Liver (tissue), 9 donors: Measurements from ENCODE around the gene SCRN1. TPM values are rescaled to one million over a fixed set of nuclear protein-coding genes. Genes with fewer than 3 reads are reported as not detected.

Experiments
- DNase-seq: peaks from one replicate; pipeline ENCODE4 v3.0.0-alpha.2; 2017; ENCODE audit warnings: low spot score
- H3K27ac ChIP-seq, 2 donors: one replicate each; pipeline ENCODE4 v1.7.0; 2013; ENCODE audit warnings: inconsistent platforms in 2 of 2, low read length in 2 of 2, control low read depth in 1 of 2, low read depth in 1 of 2, mild to moderate bottlenecking in 1 of 2
- H3K27me3 ChIP-seq, 4 donors: one replicate each; pipeline versions ENCODE4 v1.6.1 to v1.7.0; 2013; ENCODE audit warnings: low read length in 3 of 4, inconsistent platforms in 1 of 4, mild to moderate bottlenecking in 1 of 4, moderate library complexity in 1 of 4; ENCODE audit not compliant: control insufficient read depth in 4 of 4, insufficient read depth in 4 of 4
- H3K36me3 ChIP-seq, 4 donors: one replicate each; pipeline versions ENCODE4 v1.6.1 to v1.7.0; 2013; ENCODE audit warnings: low read length in 3 of 4, mild to moderate bottlenecking in 3 of 4, low read depth in 1 of 4, moderate library complexity in 1 of 4; ENCODE audit not compliant: control insufficient read depth in 4 of 4, insufficient read depth in 3 of 4
- H3K4me1 ChIP-seq, 4 donors: one replicate each; pipeline versions ENCODE4 v1.6.1 to v1.7.0; 2013; ENCODE audit warnings: low read length in 3 of 4, mild to moderate bottlenecking in 3 of 4, moderate library complexity in 1 of 4; ENCODE audit not compliant: control insufficient read depth in 4 of 4, insufficient read depth in 4 of 4
- H3K4me3 ChIP-seq, 3 donors: one replicate each; pipeline versions ENCODE4 v1.6.1 to v1.7.0; 2013; ENCODE audit warnings: low read length in 3 of 3, control low read depth in 1 of 3, low read depth in 1 of 3, mild to moderate bottlenecking in 1 of 3
- H3K9ac ChIP-seq, 2 donors: one replicate each; pipeline ENCODE4 v1.7.0; 2013; ENCODE audit warnings: low read length in 2 of 2, mild to moderate bottlenecking in 2 of 2, moderate library complexity in 2 of 2, control low read depth in 1 of 2, low read depth in 1 of 2
- H3K9me3 ChIP-seq, 4 donors: one replicate each; pipeline versions ENCODE4 v1.6.1 to v1.7.0; 2013; ENCODE audit warnings: low read length in 3 of 4; ENCODE audit not compliant: control insufficient read depth in 4 of 4
- ATF3 ChIP-seq: IDR thresholded peaks from 2 replicates; pipeline ENCODE4 v1.6.1; 2016; ENCODE audit warnings: antibody characterized with exemption
- CTCF ChIP-seq: fragments of 150-350 bp; IDR thresholded peaks from 2 replicates; pipeline ENCODE4 v1.5.1; 2017; ENCODE audit warnings: improper control_type of control experiment, low read depth, low read length; ENCODE audit not compliant: missing input control
- EGR1 ChIP-seq, 2 donors: IDR thresholded peaks; 2 replicates each; pipeline ENCODE4 v1.6.1; 2016 to 2018; ENCODE audit warnings: antibody characterized with exemption in 2 of 2, low read depth in 2 of 2
- FOXA1 ChIP-seq: IDR thresholded peaks from 2 replicates; pipeline ENCODE4 v1.6.1; 2016; ENCODE audit warnings: antibody characterized with exemption
- GABPA ChIP-seq, 2 donors: IDR thresholded peaks in 1 of 2; conservative IDR thresholded peaks in 1 of 2; 2 replicates each; pipeline ENCODE4 v1.6.1; 2016; ENCODE audit warnings: antibody characterized with exemption in 2 of 2, mild to moderate bottlenecking in 1 of 2, moderate library complexity in 1 of 2
- HNF4G ChIP-seq: IDR thresholded peaks from 2 replicates; pipeline ENCODE4 v1.6.1; 2016; ENCODE audit warnings: antibody characterized with exemption
- JUND ChIP-seq, 2 donors: IDR thresholded peaks; 2 replicates each; pipeline ENCODE4 v1.6.1; 2016; ENCODE audit warnings: antibody characterized with exemption in 2 of 2
- MAX ChIP-seq: IDR thresholded peaks from 2 replicates; pipeline ENCODE4 v1.6.1; 2016; ENCODE audit warnings: antibody characterized with exemption
- NR2F2 ChIP-seq: IDR thresholded peaks from 2 replicates; pipeline ENCODE4 v1.6.1; 2016; ENCODE audit warnings: antibody characterized with exemption
- RXRA ChIP-seq, 2 donors: IDR thresholded peaks; 2 replicates each; pipeline ENCODE4 v1.6.1; 2017 to 2018; ENCODE audit warnings: antibody characterized with exemption in 2 of 2, mild to moderate bottlenecking in 1 of 2
- SP1 ChIP-seq: IDR thresholded peaks from 2 replicates; pipeline ENCODE4 v1.6.1; 2018; ENCODE audit warnings: antibody characterized with exemption, mild to moderate bottlenecking
- TAF1 ChIP-seq: conservative IDR thresholded peaks from 2 replicates; pipeline ENCODE4 v1.6.1; 2016; ENCODE audit warnings: antibody characterized with exemption, mild to moderate bottlenecking
- YY1 ChIP-seq: IDR thresholded peaks from 2 replicates; pipeline ENCODE4 v1.6.1; 2016; ENCODE audit warnings: antibody characterized with exemption, mild to moderate bottlenecking
- WGBS: extraction: QIAGEN DNeasy Blood & Tissue Kit; methylation state at CpG from one replicate; pipeline ENCODE4 v1.1.7; 2013; 5-methylcytosine and 5-hydroxymethylcytosine counted together
- polyA plus RNA-seq, 2 donors: library from polyadenylated mRNA; stranded (reverse) in 1 of 2; unstranded in 1 of 2; fragments of 200-250 nt in 1 of 2; fragments of >200 nt in 1 of 2; fragmentation: Nextera tagmentation in 1 of 2; extraction: Ambion mirVana in 1 of 2; gene quantifications; one replicate each; pipeline versions ENCODE4 v1.2.1 to v1.2.3, GENCODE V29; 2013 to 2015
- total RNA-seq, 2 donors: library from RNA; depleted of rRNA; stranded (reverse); fragments of >200 nt; gene quantifications; one replicate each; pipeline ENCODE4 v1.2.3, GENCODE V29; 2014
- TF ChIP-seq, protein P1 (sequence below): IDR thresholded peaks from 2 replicates; pipeline ENCODE4 v1.6.1; 2016; ENCODE audit warnings: antibody characterized with exemption, mild to moderate bottlenecking
- TF ChIP-seq, protein P2 (sequence below): IDR thresholded peaks from 2 replicates; pipeline ENCODE4 v1.6.1; 2016; ENCODE audit warnings: antibody characterized with exemption
- donor health status: healthy.
- donor health status: healthy.
- donor health status: healthy.
- donor health status: healthy.
- donor health status: healthy.

The SCRN1 gene
- total and polyA plus RNA-seq, 4 donors = 1.1 to 4.1 (median 2.0) TPM

DNA sequence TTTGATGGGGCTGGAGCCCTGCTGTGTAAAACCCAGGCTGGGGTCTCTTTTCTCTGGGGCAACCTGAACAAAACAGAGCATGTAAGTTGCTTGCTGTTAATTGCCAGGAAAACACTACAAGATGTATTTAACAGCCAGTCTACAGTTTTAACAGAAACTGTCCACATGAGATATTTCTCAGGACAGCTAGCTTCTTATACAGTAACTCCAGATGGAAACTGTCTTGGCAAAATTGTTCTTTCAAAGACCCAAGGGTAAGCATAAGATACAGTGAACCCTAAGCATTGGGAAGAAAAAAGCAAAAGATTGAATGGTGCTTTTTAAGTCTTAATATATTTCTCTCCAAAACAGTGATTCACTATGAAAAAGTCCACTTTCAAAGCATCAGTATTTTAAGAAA is 28.9 kb upstream of the SCRN1 start:
- no peak overlapping the region for H3K4me3 ChIP-seq
- DNase-seq = no peak
- H3K4me1 ChIP-seq = no peaks in the 10 kb centered on the region
- TF ChIP-seq EGR1 (IDR thresholded peaks at IDR 0.05; ENCODE audit: low read depth in 2 of 2) = no peak
- no peak for TF ChIP-seq GABPA (IDR thresholded peaks at IDR 0.05 in 1 of 2, conservative IDR thresholded peaks at IDR 0.05 in 1 of 2)
- no peak for TF ChIP-seq ATF3
- TF ChIP-seq, protein P1, sequence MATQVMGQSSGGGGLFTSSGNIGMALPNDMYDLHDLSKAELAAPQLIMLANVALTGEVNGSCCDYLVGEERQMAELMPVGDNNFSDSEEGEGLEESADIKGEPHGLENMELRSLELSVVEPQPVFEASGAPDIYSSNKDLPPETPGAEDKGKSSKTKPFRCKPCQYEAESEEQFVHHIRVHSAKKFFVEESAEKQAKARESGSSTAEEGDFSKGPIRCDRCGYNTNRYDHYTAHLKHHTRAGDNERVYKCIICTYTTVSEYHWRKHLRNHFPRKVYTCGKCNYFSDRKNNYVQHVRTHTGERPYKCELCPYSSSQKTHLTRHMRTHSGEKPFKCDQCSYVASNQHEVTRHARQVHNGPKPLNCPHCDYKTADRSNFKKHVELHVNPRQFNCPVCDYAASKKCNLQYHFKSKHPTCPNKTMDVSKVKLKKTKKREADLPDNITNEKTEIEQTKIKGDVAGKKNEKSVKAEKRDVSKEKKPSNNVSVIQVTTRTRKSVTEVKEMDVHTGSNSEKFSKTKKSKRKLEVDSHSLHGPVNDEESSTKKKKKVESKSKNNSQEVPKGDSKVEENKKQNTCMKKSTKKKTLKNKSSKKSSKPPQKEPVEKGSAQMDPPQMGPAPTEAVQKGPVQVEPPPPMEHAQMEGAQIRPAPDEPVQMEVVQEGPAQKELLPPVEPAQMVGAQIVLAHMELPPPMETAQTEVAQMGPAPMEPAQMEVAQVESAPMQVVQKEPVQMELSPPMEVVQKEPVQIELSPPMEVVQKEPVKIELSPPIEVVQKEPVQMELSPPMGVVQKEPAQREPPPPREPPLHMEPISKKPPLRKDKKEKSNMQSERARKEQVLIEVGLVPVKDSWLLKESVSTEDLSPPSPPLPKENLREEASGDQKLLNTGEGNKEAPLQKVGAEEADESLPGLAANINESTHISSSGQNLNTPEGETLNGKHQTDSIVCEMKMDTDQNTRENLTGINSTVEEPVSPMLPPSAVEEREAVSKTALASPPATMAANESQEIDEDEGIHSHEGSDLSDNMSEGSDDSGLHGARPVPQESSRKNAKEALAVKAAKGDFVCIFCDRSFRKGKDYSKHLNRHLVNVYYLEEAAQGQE = no peak
- no peaks in the 10 kb centered on the region for H3K27me3 ChIP-seq
- H3K36me3 ChIP-seq = peaks cover 0 to 4% (median 2%) of the 10 kb centered on the region in 4 donors
- no peaks in the 10 kb centered on the region for H3K9me3 ChIP-seq
- H3K27ac ChIP-seq = no peak overlapping the region
- no peak overlapping the region for H3K9ac ChIP-seq

DNA sequence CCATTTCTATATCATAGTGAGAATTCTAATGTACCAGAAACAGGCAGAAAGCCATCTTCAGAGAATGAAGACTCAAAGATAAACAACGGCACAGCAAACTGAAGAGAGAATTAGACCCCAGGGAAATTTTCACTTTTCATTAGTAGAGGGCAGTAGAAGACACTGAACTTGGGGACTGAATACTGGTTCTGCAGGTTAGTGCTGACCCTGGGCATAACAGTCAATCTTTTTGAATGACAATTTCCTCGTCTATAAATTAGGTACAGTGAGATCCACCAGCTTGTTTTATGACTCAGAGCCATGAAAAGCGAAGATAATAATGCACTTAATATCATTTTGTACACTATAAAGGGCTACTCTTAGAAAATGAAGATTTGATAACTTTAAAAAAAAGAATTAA is 23.2 kb upstream of the SCRN1 start:
- DNase-seq = no peak
- no peaks in the 10 kb centered on the region for H3K27me3 ChIP-seq
- WGBS = 92% methylated on average over 3 of the region's 3 CpGs

More for the DNA sequence above, 23.2 kb upstream of the SCRN1 start:
- Histone ChIP-seq H3K9me3 (no peaks in the 10 kb centered on the region), H3K4me3 (no peak overlapping the region), H3K9ac (no peak overlapping the region), H3K27ac (no peak overlapping the region), H3K4me1 (no peaks in the 10 kb centered on the region), H3K36me3 (peaks cover 0 to 5% (median 0%) of the 10 kb centered on the region in 4 donors)
- no peak for TF ChIP-seq GABPA (IDR thresholded peaks at IDR 0.05 in 1 of 2, conservative IDR thresholded peaks at IDR 0.05 in 1 of 2)
- TF ChIP-seq JUND (IDR thresholded peaks at IDR 0.05) = no peak
- no peak for TF ChIP-seq TAF1
- TF ChIP-seq NR2F2 = no peak
- TF ChIP-seq SP1 = no peak
- TF ChIP-seq, protein P2, sequence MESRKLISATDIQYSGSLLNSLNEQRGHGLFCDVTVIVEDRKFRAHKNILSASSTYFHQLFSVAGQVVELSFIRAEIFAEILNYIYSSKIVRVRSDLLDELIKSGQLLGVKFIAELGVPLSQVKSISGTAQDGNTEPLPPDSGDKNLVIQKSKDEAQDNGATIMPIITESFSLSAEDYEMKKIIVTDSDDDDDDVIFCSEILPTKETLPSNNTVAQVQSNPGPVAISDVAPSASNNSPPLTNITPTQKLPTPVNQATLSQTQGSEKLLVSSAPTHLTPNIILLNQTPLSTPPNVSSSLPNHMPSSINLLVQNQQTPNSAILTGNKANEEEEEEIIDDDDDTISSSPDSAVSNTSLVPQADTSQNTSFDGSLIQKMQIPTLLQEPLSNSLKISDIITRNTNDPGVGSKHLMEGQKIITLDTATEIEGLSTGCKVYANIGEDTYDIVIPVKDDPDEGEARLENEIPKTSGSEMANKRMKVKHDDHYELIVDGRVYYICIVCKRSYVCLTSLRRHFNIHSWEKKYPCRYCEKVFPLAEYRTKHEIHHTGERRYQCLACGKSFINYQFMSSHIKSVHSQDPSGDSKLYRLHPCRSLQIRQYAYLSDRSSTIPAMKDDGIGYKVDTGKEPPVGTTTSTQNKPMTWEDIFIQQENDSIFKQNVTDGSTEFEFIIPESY = no peak
- TF ChIP-seq RXRA (IDR thresholded peaks at IDR 0.05) = no peak
- TF ChIP-seq YY1 = no peak
- no peak for TF ChIP-seq FOXA1
- TF ChIP-seq EGR1 (IDR thresholded peaks at IDR 0.05; ENCODE audit: low read depth in 2 of 2) = no peak
- TF ChIP-seq HNF4G = no peak
- TF ChIP-seq, protein P1 = no peak
- no peak for TF ChIP-seq ATF3
- TF ChIP-seq MAX = no peak
- no peak for TF ChIP-seq CTCF
